Stimulated activated CD8-positive, alpha-beta memory T cell treated with anti-CD3 and anti-CD28 coated beads, Interleukin-12 subunit alpha, Interleukin-12 subunit beta, amount 100 ng/mL, for 24 hours (primary cell): ENCODE results near the gene ANKRD63.

ENCODE experiments used
- DNase-seq: peaks from one replicate; pipeline ENCODE4 v3.0.0-alpha.2; 2020; ENCODE audit errors: extremely low read depth

Gene ANKRD63

GRCh38 chr15:40295877-40296560, 13.2 kb upstream of the ANKRD63 start:
- DNase-seq = no peak

- no peak for DNase-seq
Measured at GRCh38 chr15:40295297-40295696, 12.4 kb upstream of the ANKRD63 start.

- no peak for DNase-seq
Measured at GRCh38 chr15:40293905-40294895, 11.3 kb upstream of the ANKRD63 start.

GRCh38 chr15:40293006-40293405, 10.1 kb upstream of the ANKRD63 start:
- no peak for DNase-seq

- DNase-seq = no peak
Measured at GRCh38 chr15:40292246-40292645, 9.4 kb upstream of the ANKRD63 start.

GRCh38 chr15:40290918-40291574, 8.2 kb upstream of the ANKRD63 start:
- no peak for DNase-seq

- no peak for DNase-seq
Measured at GRCh38 chr15:40290545-40290917, 7.7 kb upstream of the ANKRD63 start.

- DNase-seq = no peak
Measured at GRCh38 chr15:40289140-40289775, 6.4 kb upstream of the ANKRD63 start.

- DNase-seq = no peak
Measured at GRCh38 chr15:40287968-40288367, 5.1 kb upstream of the ANKRD63 start.

- DNase-seq = no peak
Measured at GRCh38 chr15:40287505-40287904, 4.6 kb upstream of the ANKRD63 start.

- no peak for DNase-seq
Measured at GRCh38 chr15:40286794-40287193, 3.9 kb upstream of the ANKRD63 start.

- no peak for DNase-seq
Measured at GRCh38 chr15:40286061-40286532, 3.2 kb upstream of the ANKRD63 start.

- no peak for DNase-seq
Measured at GRCh38 chr15:40285554-40286011, 2.7 kb upstream of the ANKRD63 start.

GRCh38 chr15:40285151-40285550, 2.3 kb upstream of the ANKRD63 start:
- no peak for DNase-seq

GRCh38 chr15:40283615-40284300, 894 bp upstream of the ANKRD63 start:
- no peak for DNase-seq

- no peak for DNase-seq
Measured at GRCh38 chr15:40282147-40282868, 556 bp downstream of the ANKRD63 start.

GRCh38 chr15:40281801-40282146, 1.1 kb downstream of the ANKRD63 start:
- no peak for DNase-seq

GRCh38 chr15:40281057-40281800, 1.6 kb downstream of the ANKRD63 start:
- no peak for DNase-seq

GRCh38 chr15:40280260-40281056, 2.4 kb downstream of the ANKRD63 start:
- no peak for DNase-seq
